ENCODE measurements around the gene SPATC1L.
"Not testable (repeated sequence)": the region's sequence is repeated elsewhere in the genome, so short reads cannot be mapped to it uniquely, and the experiment has no call there.

Gene SPATC1L

GRCh38 chr21:46145840-46146691 lies 38.2 kb downstream of the SPATC1L start:
- peak overlapping the region in 6 of 11 experiments; percentile 2 to 51 (median 28); a peak in 5 of 22 replicates for H3K9ac ChIP-seq
- H3K4me1 ChIP-seq: peaks cover 3 to 47% (median 42%) of the 10 kb centered on the region in 10 experiments; a peak in 19 of 20 replicates
- TF ChIP-seq Cebpa-rat (IDR thresholded peaks at IDR 0.05): no peak
- H4K20me1 ChIP-seq: no peaks in the 10 kb centered on the region; a peak in 1 of 22 replicates
- H3K27ac ChIP-seq: no peak overlapping the region
- H3K27me3 ChIP-seq: peaks cover 0 to 4% (median 0%) of the 10 kb centered on the region in 11 experiments; a peak in 2 of 22 replicates
- H3K4me2 ChIP-seq: peak overlapping the region in 9 of 11 experiments; percentile 21 to 87 (median 71); a peak in 18 of 22 replicates
- no peak overlapping the region for H3K4me3 ChIP-seq
- no peaks in the 10 kb centered on the region for H3K36me3 ChIP-seq
- H3K9me3 ChIP-seq (replicated peaks in 1 of 11): peaks cover 0 to 11% (median 8%) of the 10 kb centered on the region in 11 experiments; a peak in 16 of 22 replicates

- peaks cover 3 to 53% (median 47%) of the 10 kb centered on the region in 10 experiments; a peak in 19 of 20 replicates for H3K4me1 ChIP-seq
- no peak overlapping the region for H3K4me3 ChIP-seq
- peaks cover 0 to 11% (median 8%) of the 10 kb centered on the region in 11 experiments; a peak in 16 of 22 replicates for H3K9me3 ChIP-seq (replicated peaks in 1 of 11)
- H3K27me3 ChIP-seq: peaks cover 0 to 4% (median 0%) of the 10 kb centered on the region in 11 experiments; a peak in 3 of 22 replicates
- peak overlapping the region in 7 of 11 experiments; percentile 0 to 32 (median 17); a peak in 6 of 22 replicates for H3K4me2 ChIP-seq
- TF ChIP-seq Cebpa-rat (IDR thresholded peaks at IDR 0.05): no peak
- H3K27ac ChIP-seq: no peak overlapping the region; a peak in 1 of 22 replicates
- H4K20me1 ChIP-seq: no peaks in the 10 kb centered on the region; a peak in 1 of 22 replicates
- H3K9ac ChIP-seq: 0 out of 22 replicates have a peak overlapping the region, but pooled peaks of 1 of the 11 experiments have one; percentile 14
- H3K36me3 ChIP-seq: no peaks in the 10 kb centered on the region
Measured at GRCh38 chr21:46145159-46145839, 39.0 kb downstream of the SPATC1L start.

GRCh38 chr21:46144464-46145070 lies 39.7 kb downstream of the SPATC1L start:
- H3K4me1 ChIP-seq: peaks cover 3 to 53% (median 47%) of the 10 kb centered on the region in 10 experiments; a peak in 19 of 20 replicates
- H4K20me1 ChIP-seq: no peaks in the 10 kb centered on the region; a peak in 1 of 22 replicates
- H3K27me3 ChIP-seq: peaks cover 0 to 6% (median 0%) of the 10 kb centered on the region in 11 experiments; a peak in 3 of 22 replicates
- no peak overlapping the region for H3K4me3 ChIP-seq
- H3K9ac ChIP-seq: 0 out of 22 replicates have a peak overlapping the region, but pooled peaks of 1 of the 11 experiments have one; percentile 14
- H3K36me3 ChIP-seq: no peaks in the 10 kb centered on the region
- TF ChIP-seq Cebpa-rat (IDR thresholded peaks at IDR 0.05): no peak
- no peak overlapping the region; a peak in 1 of 22 replicates for H3K27ac ChIP-seq
- peaks cover 0 to 11% (median 8%) of the 10 kb centered on the region in 11 experiments; a peak in 16 of 22 replicates for H3K9me3 ChIP-seq (replicated peaks in 1 of 11)
- peak overlapping the region in 7 of 11 experiments; percentile 0 to 32 (median 17); a peak in 6 of 22 replicates for H3K4me2 ChIP-seq

GRCh38 chr21:46142582-46143473 lies 41.4 kb downstream of the SPATC1L start:
- peaks cover 0 to 11% (median 8%) of the 10 kb centered on the region in 11 experiments; a peak in 16 of 22 replicates for H3K9me3 ChIP-seq (replicated peaks in 1 of 11)
- H3K27ac ChIP-seq: no peak overlapping the region
- peaks cover 0 to 6% (median 0%) of the 10 kb centered on the region in 11 experiments; a peak in 3 of 22 replicates for H3K27me3 ChIP-seq
- peak overlapping the region in 5 of 11 experiments; percentile 51 to 73 (median 69); a peak in 6 of 22 replicates for H3K4me2 ChIP-seq
- peaks cover 3 to 53% (median 47%) of the 10 kb centered on the region in 10 experiments; a peak in 19 of 20 replicates for H3K4me1 ChIP-seq
- H3K4me3 ChIP-seq: no peak overlapping the region
- no peaks in the 10 kb centered on the region for H3K36me3 ChIP-seq
- no peak overlapping the region for H3K9ac ChIP-seq
- no peak for TF ChIP-seq Cebpa-rat (IDR thresholded peaks at IDR 0.05)
- no peaks in the 10 kb centered on the region; a peak in 1 of 22 replicates for H4K20me1 ChIP-seq

- H3K9ac ChIP-seq: peak overlapping the region in 1 of 11 experiments; percentile 0; a peak in 1 of 22 replicates
- H3K36me3 ChIP-seq: no peaks in the 10 kb centered on the region
- H3K27ac ChIP-seq: no peak overlapping the region
- H4K20me1 ChIP-seq: no peaks in the 10 kb centered on the region; a peak in 2 of 22 replicates
- peaks cover 0 to 6% (median 0%) of the 10 kb centered on the region in 11 experiments; a peak in 3 of 22 replicates for H3K27me3 ChIP-seq
- no peak for TF ChIP-seq Cebpa-rat (IDR thresholded peaks at IDR 0.05)
- peaks cover 3 to 49% (median 44%) of the 10 kb centered on the region in 10 experiments; a peak in 19 of 20 replicates for H3K4me1 ChIP-seq
- H3K4me3 ChIP-seq: peak overlapping the region in 1 of 10 experiments; percentile 38; a peak in 1 of 20 replicates
- peak overlapping the region; percentile 41 to 77 (median 66) for H3K4me2 ChIP-seq
- peaks cover 0 to 11% (median 8%) of the 10 kb centered on the region in 11 experiments; a peak in 16 of 22 replicates for H3K9me3 ChIP-seq (replicated peaks in 1 of 11)
Measured at GRCh38 chr21:46141767-46142581, 42.3 kb downstream of the SPATC1L start.

GRCh38 chr21:46140352-46141003 lies 43.8 kb downstream of the SPATC1L start:
- H3K36me3 ChIP-seq, H3K27me3 ChIP-seq, H4K20me1 ChIP-seq, H3K27ac ChIP-seq, H3K4me3 ChIP-seq, H3K9ac ChIP-seq: not testable (repeated sequence)
- peak overlapping the region in 7 of 11 experiments; percentile 32 to 77 (median 69); a peak in 7 of 22 replicates for H3K4me2 ChIP-seq
- peaks cover 0 to 11% (median 8%) of the 10 kb centered on the region in 11 experiments; a peak in 16 of 22 replicates for H3K9me3 ChIP-seq (replicated peaks in 1 of 11)
- peaks cover 3 to 36% (median 31%) of the 10 kb centered on the region in 10 experiments; a peak in 19 of 20 replicates for H3K4me1 ChIP-seq
